ENCODE measurements around the gene TCERG1.

TCERG1 gene

DNA sequence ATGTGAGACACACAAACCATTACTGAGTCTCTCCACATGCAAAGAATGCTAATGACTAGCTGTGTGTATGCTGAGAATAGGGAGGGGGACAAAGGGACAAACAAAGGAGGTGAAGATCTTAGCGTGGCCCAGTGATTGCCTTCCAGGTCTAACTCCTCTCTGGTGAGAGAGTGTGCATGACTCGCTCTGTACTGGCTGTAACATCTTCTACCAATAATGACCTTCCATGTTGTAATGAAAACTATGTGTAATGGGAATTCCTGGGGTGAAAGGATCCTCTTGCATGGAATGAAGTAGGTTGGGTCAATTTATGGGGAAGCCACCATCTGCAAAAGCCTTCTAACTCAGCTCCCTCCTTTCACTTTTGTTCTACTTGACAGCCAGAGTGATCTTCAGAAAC, 93.3 kb downstream of the TCERG1 start:
- H2AK5ac ChIP-seq (ENCODE audit: low read length, severe bottlenecking) = no peak overlapping the region
- peak; percentile 23 for DNase-seq
- H2BK120ac ChIP-seq (ENCODE audit: low read depth, low read length) = no peak overlapping the region
- no peaks in the 10 kb centered on the region for H3K9me3 ChIP-seq (ENCODE audit: control insufficient read depth, low read length)
- WGBS = 100% methylated on average over 1 of the region's 2 CpGs
- H2BK12ac ChIP-seq (ENCODE audit: low read length in 2 of 2) = no peak overlapping the region
- no peak overlapping the region for H3K4me3 ChIP-seq (ENCODE audit: insufficient read depth in 1 of 2, low read depth in 1 of 2, low read length in 2 of 2)
- no peaks in the 10 kb centered on the region for H3K36me3 ChIP-seq (ENCODE audit: control insufficient read depth in 1 of 2, insufficient read depth in 2 of 2, low read depth in 1 of 2, low read length in 2 of 2)
- no peak overlapping the region for H3K9ac ChIP-seq (ENCODE audit: low read length)
- H3K4me1 ChIP-seq (ENCODE audit: control insufficient read depth, insufficient read depth, low read depth, low read length) = no peaks in the 10 kb centered on the region
- H3K23ac ChIP-seq (ENCODE audit: low read length in 2 of 2) = no peak overlapping the region
- no peak overlapping the region for H2AFZ ChIP-seq (ENCODE audit: low read depth, low read length)
- no peaks in the 10 kb centered on the region for H3K27me3 ChIP-seq (ENCODE audit: control insufficient read depth in 1 of 2, insufficient read depth in 1 of 2, low read length in 2 of 2)
- H3K79me1 ChIP-seq (replicated peaks; ENCODE audit: low read length, poor library complexity, severe bottlenecking) = no peaks in the 10 kb centered on the region
- no peak overlapping the region for H2BK15ac ChIP-seq (ENCODE audit: low read depth, poor library complexity, severe bottlenecking)
- no peak overlapping the region for H3K14ac ChIP-seq (ENCODE audit: low read length in 2 of 2)
- no peak overlapping the region for H3K4me2 ChIP-seq (ENCODE audit: low read length, poor library complexity, severe bottlenecking)
- no peak overlapping the region for H4K8ac ChIP-seq (ENCODE audit: low read length)
- H3K4ac ChIP-seq (ENCODE audit: low read depth in 1 of 2, low read length in 2 of 2) = no peak overlapping the region
- no peak overlapping the region for H2BK5ac ChIP-seq (ENCODE audit: low read depth, low read length, poor library complexity, severe bottlenecking)
- no peak overlapping the region for H3K27ac ChIP-seq (ENCODE audit: low read length, poor library complexity, severe bottlenecking)
- no peak overlapping the region for H3K18ac ChIP-seq (ENCODE audit: low read depth in 1 of 2, low read length in 2 of 2)
- H4K91ac ChIP-seq (ENCODE audit: low read length) = no peak overlapping the region

- Histone ChIP-seq H2BK12ac (ENCODE audit: low read length in 2 of 2) (no peak overlapping the region), H3K4ac (ENCODE audit: low read depth in 1 of 2, low read length in 2 of 2) (no peak overlapping the region), H2BK15ac (ENCODE audit: low read depth, poor library complexity, severe bottlenecking) (no peak overlapping the region), H3K14ac (ENCODE audit: low read length in 2 of 2) (no peak overlapping the region), H2AFZ (ENCODE audit: low read depth, low read length) (no peak overlapping the region), H2BK5ac (ENCODE audit: low read depth, low read length, poor library complexity, severe bottlenecking) (no peak overlapping the region), H3K79me1 (replicated peaks; ENCODE audit: low read length, poor library complexity, severe bottlenecking) (no peaks in the 10 kb centered on the region), H2AK5ac (ENCODE audit: low read length, severe bottlenecking) (no peak overlapping the region), H3K18ac (ENCODE audit: low read depth in 1 of 2, low read length in 2 of 2) (no peak overlapping the region), H3K4me1 (ENCODE audit: control insufficient read depth, insufficient read depth, low read depth, low read length) (no peaks in the 10 kb centered on the region), H3K36me3 (ENCODE audit: control insufficient read depth in 1 of 2, insufficient read depth in 2 of 2, low read depth in 1 of 2, low read length in 2 of 2) (no peaks in the 10 kb centered on the region), H2BK120ac (ENCODE audit: low read depth, low read length) (no peak overlapping the region), H3K9ac (ENCODE audit: low read length) (no peak overlapping the region), H3K4me2 (ENCODE audit: low read length, poor library complexity, severe bottlenecking) (no peak overlapping the region), H3K23ac (ENCODE audit: low read length in 2 of 2) (no peak overlapping the region), H3K27ac (ENCODE audit: low read length, poor library complexity, severe bottlenecking) (no peak overlapping the region), H4K91ac (ENCODE audit: low read length) (no peak overlapping the region), H3K9me3 (ENCODE audit: control insufficient read depth, low read length) (no peaks in the 10 kb centered on the region), H3K27me3 (ENCODE audit: control insufficient read depth in 1 of 2, insufficient read depth in 1 of 2, low read length in 2 of 2) (peaks cover 2 to 3% of the 10 kb centered on the region in 2 experiments), H3K4me3 (ENCODE audit: insufficient read depth in 1 of 2, low read depth in 1 of 2, low read length in 2 of 2) (no peak overlapping the region), H4K8ac (ENCODE audit: low read length) (no peak overlapping the region)
- peak; percentile 48 for DNase-seq
- WGBS = 36% methylated on average over 12 of the region's 16 CpGs
Measured at GRCh38 chr5:146541958-146542849, 95.1 kb downstream of the TCERG1 start.

DNA sequence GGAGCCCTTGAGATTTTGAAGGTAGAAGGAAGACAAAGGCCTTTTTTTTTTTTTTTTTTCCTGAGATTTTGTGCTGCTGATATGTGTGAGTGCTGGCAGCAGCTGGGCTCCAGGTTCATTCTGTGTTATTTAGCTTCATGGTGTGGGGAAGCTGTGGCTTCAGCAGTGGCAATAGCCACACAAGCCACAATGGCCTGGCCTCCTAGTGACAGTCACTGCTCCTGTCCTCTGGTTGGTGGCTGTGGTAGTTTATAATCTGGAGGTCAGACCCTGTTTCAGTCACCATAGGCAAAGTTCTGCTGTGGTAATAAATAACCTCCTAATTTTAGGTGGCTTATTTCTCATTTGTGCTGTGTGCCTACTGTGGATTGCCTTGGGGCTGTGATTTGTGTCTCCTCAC, 97.1 kb downstream of the TCERG1 start:
- H2AK5ac ChIP-seq (ENCODE audit: low read length, severe bottlenecking) = no peak overlapping the region
- H3K4me1 ChIP-seq (ENCODE audit: control insufficient read depth, insufficient read depth, low read depth, low read length) = no peaks in the 10 kb centered on the region
- H2BK12ac ChIP-seq (ENCODE audit: low read length in 2 of 2) = no peak overlapping the region
- no peak overlapping the region for H3K23ac ChIP-seq (ENCODE audit: low read length in 2 of 2)
- H2BK120ac ChIP-seq (ENCODE audit: low read depth, low read length) = no peak overlapping the region
- no peak overlapping the region for H3K9ac ChIP-seq (ENCODE audit: low read length)
- no peak overlapping the region for H4K91ac ChIP-seq (ENCODE audit: low read length)
- no peak overlapping the region for H2BK5ac ChIP-seq (ENCODE audit: low read depth, low read length, poor library complexity, severe bottlenecking)
- no peak overlapping the region for H2AFZ ChIP-seq (ENCODE audit: low read depth, low read length)
- H3K9me3 ChIP-seq (ENCODE audit: control insufficient read depth, low read length) = no peaks in the 10 kb centered on the region
- H3K18ac ChIP-seq (ENCODE audit: low read depth in 1 of 2, low read length in 2 of 2) = no peak overlapping the region
- H3K79me1 ChIP-seq (replicated peaks; ENCODE audit: low read length, poor library complexity, severe bottlenecking) = no peaks in the 10 kb centered on the region
- H3K4ac ChIP-seq (ENCODE audit: low read depth in 1 of 2, low read length in 2 of 2) = no peak overlapping the region
- no peak overlapping the region for H3K4me3 ChIP-seq (ENCODE audit: insufficient read depth in 1 of 2, low read depth in 1 of 2, low read length in 2 of 2)
- DNase-seq = no peak
- H4K8ac ChIP-seq (ENCODE audit: low read length) = no peak overlapping the region
- no peak overlapping the region for H3K27ac ChIP-seq (ENCODE audit: low read length, poor library complexity, severe bottlenecking)
- no peaks in the 10 kb centered on the region for H3K36me3 ChIP-seq (ENCODE audit: control insufficient read depth in 1 of 2, insufficient read depth in 2 of 2, low read depth in 1 of 2, low read length in 2 of 2)
- H3K14ac ChIP-seq (ENCODE audit: low read length in 2 of 2) = no peak overlapping the region
- H2BK15ac ChIP-seq (ENCODE audit: low read depth, poor library complexity, severe bottlenecking) = no peak overlapping the region
- H3K4me2 ChIP-seq (ENCODE audit: low read length, poor library complexity, severe bottlenecking) = no peak overlapping the region
- peaks cover 3 to 8% of the 10 kb centered on the region in 2 experiments for H3K27me3 ChIP-seq (ENCODE audit: control insufficient read depth in 1 of 2, insufficient read depth in 1 of 2, low read length in 2 of 2)

DNA sequence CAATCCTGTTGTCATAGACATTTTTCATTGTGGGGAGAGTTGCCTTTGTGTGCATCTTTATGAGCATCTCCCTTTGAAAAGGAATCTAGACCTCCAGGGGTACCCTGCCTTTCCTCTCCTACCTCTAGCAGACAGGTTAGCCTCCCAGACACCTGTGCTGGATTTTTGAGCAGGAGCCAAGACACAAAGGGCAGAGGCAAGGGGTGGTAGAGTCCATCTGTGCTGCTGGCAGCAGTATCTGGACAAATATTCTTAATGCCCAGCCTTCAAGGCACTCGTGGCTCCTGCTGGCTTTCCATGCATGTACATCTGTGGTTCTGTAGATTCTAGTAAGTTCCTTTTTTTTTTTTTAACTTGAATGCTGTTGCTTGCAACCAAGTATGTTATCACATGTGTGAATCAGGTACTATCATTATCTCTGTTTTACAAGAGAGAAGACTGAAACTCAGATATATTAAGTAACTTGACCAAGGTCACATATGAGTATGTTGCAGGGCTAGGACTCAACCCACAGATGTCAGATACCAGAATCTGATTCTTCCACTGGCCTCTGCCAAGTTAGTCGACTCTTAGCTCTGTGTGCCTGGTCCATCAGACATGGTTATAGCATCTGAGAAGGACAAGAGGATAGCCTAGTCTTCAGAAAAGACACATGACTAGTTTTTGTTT, 101.8 kb downstream of the TCERG1 start:
- Histone ChIP-seq H2AFZ (ENCODE audit: low read depth, low read length) (no peak overlapping the region), H3K27me3 (ENCODE audit: control insufficient read depth in 1 of 2, insufficient read depth in 1 of 2, low read length in 2 of 2) (peaks cover 3 to 15% of the 10 kb centered on the region in 2 experiments), H3K9ac (ENCODE audit: low read length) (no peak overlapping the region), H2BK120ac (ENCODE audit: low read depth, low read length) (no peak overlapping the region), H3K27ac (ENCODE audit: low read length, poor library complexity, severe bottlenecking) (no peak overlapping the region), H2BK12ac (ENCODE audit: low read length in 2 of 2) (no peak overlapping the region), H3K4me1 (ENCODE audit: control insufficient read depth, insufficient read depth, low read depth, low read length) (no peaks in the 10 kb centered on the region), H3K18ac (ENCODE audit: low read depth in 1 of 2, low read length in 2 of 2) (no peak overlapping the region), H3K4me3 (ENCODE audit: insufficient read depth in 1 of 2, low read depth in 1 of 2, low read length in 2 of 2) (no peak overlapping the region), H3K9me3 (ENCODE audit: control insufficient read depth, low read length) (no peaks in the 10 kb centered on the region), H3K23ac (ENCODE audit: low read length in 2 of 2) (no peak overlapping the region), H3K4ac (ENCODE audit: low read depth in 1 of 2, low read length in 2 of 2) (no peak overlapping the region), H3K36me3 (ENCODE audit: control insufficient read depth in 1 of 2, insufficient read depth in 2 of 2, low read depth in 1 of 2, low read length in 2 of 2) (no peaks in the 10 kb centered on the region), H4K8ac (ENCODE audit: low read length) (no peak overlapping the region), H2AK5ac (ENCODE audit: low read length, severe bottlenecking) (no peak overlapping the region), H3K4me2 (ENCODE audit: low read length, poor library complexity, severe bottlenecking) (no peak overlapping the region), H2BK15ac (ENCODE audit: low read depth, poor library complexity, severe bottlenecking) (no peak overlapping the region), H3K79me1 (replicated peaks; ENCODE audit: low read length, poor library complexity, severe bottlenecking) (no peaks in the 10 kb centered on the region), H4K91ac (ENCODE audit: low read length) (no peak overlapping the region), H3K14ac (ENCODE audit: low read length in 2 of 2) (no peak overlapping the region), H2BK5ac (ENCODE audit: low read depth, low read length, poor library complexity, severe bottlenecking) (no peak overlapping the region)
- DNase-seq = no peak
- WGBS = 63% methylated on average over 1 of the region's 2 CpGs

Measured in mesenchymal stem cell (in vitro differentiated cells and primary cell).